IMR-90 (cell line): Measurements from ENCODE around the gene ARAP3. TPM values are rescaled to one million over a fixed set of nuclear protein-coding genes. Genes with fewer than 3 reads are reported as not detected.

Experiments used
- ATAC-seq: fragments of 200-7000 bp; cut with Tn5 transposase; 2 replicates; pipeline ENCODE4 v1.9.1; 2020; ENCODE audit warnings: low read depth, mild to moderate bottlenecking, moderate library complexity
- BruUV-seq: library from RNA; stranded (reverse); fragments of 400-500 nt; replicated peaks from 2 replicates; lab custom pipeline; 2021; lab: Mats Ljungman, UMichigan
- CTCF ChIA-PET: fragments of 300-600 bp; formaldehyde crosslinking; extraction: SDS; loops from one replicate; lab custom pipeline; 2021; ENCODE audit warnings: antibody characterized with exemption; lab: Yijun Ruan, JAX
- POLR2A ChIA-PET: fragments of 300-600 bp; sonication (Branson Sonifier 250); formaldehyde crosslinking; loops from one replicate; lab custom pipeline; 2022; ENCODE audit warnings: antibody characterized with exemption; ENCODE audit not compliant: unreplicated experiment; lab: Charles Lee
- DNase-seq: peaks from one replicate; pipeline ENCODE4 v3.0.0; 2013
- H2AFZ ChIP-seq: replicated peaks from 2 replicates; pipeline ENCODE3; 2013; ENCODE audit warnings: low read length, mild to moderate bottlenecking; ENCODE audit not compliant: poor library complexity
- H2AK5ac ChIP-seq: 2 replicates; pipeline ENCODE4 v1.6.1; 2013; ENCODE audit warnings: low read depth, low read length, inconsistent platforms
- H2AK9ac ChIP-seq: replicated peaks from 2 replicates; pipeline ENCODE3; 2013; ENCODE audit warnings: mild to moderate bottlenecking, low read depth, low read length, moderate library complexity; ENCODE audit not compliant: poor library complexity
- H2BK120ac ChIP-seq: 2 replicates; pipeline ENCODE4 v1.6.1; 2013; ENCODE audit warnings: low read depth, low read length, inconsistent platforms
- H2BK15ac ChIP-seq: 3 replicates; pipeline ENCODE4 v1.6.1; 2013; ENCODE audit warnings: low read depth, low read length, inconsistent platforms
- H2BK20ac ChIP-seq: 2 replicates; pipeline ENCODE4 v1.6.1; 2013; ENCODE audit warnings: low read depth, mild to moderate bottlenecking, inconsistent platforms, low read length, moderate library complexity
- H2BK5ac ChIP-seq: 2 replicates; pipeline ENCODE4 v1.6.1; 2013; ENCODE audit warnings: mild to moderate bottlenecking, low read depth, low read length, inconsistent platforms; ENCODE audit not compliant: poor library complexity, severe bottlenecking
- H3K14ac ChIP-seq: replicated peaks from 2 replicates; pipeline ENCODE4 v1.6.1; 2013; ENCODE audit warnings: low read depth, low read length, inconsistent platforms
- H3K18ac ChIP-seq: 2 replicates; pipeline ENCODE4 v1.6.1; 2013; ENCODE audit warnings: low read depth, low read length, control low read depth
- H3K23ac ChIP-seq: 2 replicates; pipeline ENCODE4 v1.6.1; 2013; ENCODE audit warnings: low read depth, low read length, inconsistent platforms
- H3K27ac ChIP-seq: 2 replicates; pipeline ENCODE4 v1.5.1; 2013; ENCODE audit warnings: mild to moderate bottlenecking, control low read depth, low read length; ENCODE audit not compliant: insufficient read depth
- H3K27me3 ChIP-seq: 2 replicates; pipeline ENCODE4 v1.6.1; 2013; ENCODE audit warnings: low read length; ENCODE audit not compliant: control insufficient read depth, insufficient read depth
- H3K36me3 ChIP-seq: 2 replicates; pipeline ENCODE4 v1.6.1; 2013; ENCODE audit warnings: low read length, mixed read lengths; ENCODE audit not compliant: control insufficient read depth, insufficient read depth
- H3K4ac ChIP-seq: 2 replicates; pipeline ENCODE4 v1.6.1; 2013; ENCODE audit warnings: low read depth, low read length, inconsistent platforms
- H3K4me1 ChIP-seq: 2 replicates; pipeline ENCODE4 v1.6.1; 2013; ENCODE audit warnings: low read length, mixed read lengths; ENCODE audit not compliant: control insufficient read depth, insufficient read depth
- H3K4me2 ChIP-seq: 2 replicates; pipeline ENCODE4 v1.6.1; 2013; ENCODE audit warnings: low read depth, mild to moderate bottlenecking, control low read depth, low read length, moderate library complexity
- H3K4me3 ChIP-seq: 2 replicates; pipeline ENCODE4 v1.5.1; 2013; ENCODE audit warnings: low read depth, mild to moderate bottlenecking, control low read depth, low read length, moderate library complexity; ENCODE audit not compliant: insufficient read depth
- H3K56ac ChIP-seq: 2 replicates; pipeline ENCODE4 v1.6.1; 2013; ENCODE audit warnings: low read length, inconsistent platforms; ENCODE audit not compliant: insufficient read depth; ENCODE audit errors: extremely low read depth
- H3K79me1 ChIP-seq, 2 experiments: 2 replicates each; pipeline ENCODE4 v1.6.1; 2013; ENCODE audit warnings: low read length in 2 of 2, inconsistent platforms in 1 of 2, low read depth in 1 of 2
- H3K9ac ChIP-seq: 2 replicates; pipeline ENCODE4 v1.6.1; 2013; ENCODE audit warnings: low read depth, low read length, control low read depth
- H3K9me1 ChIP-seq: 2 replicates; pipeline ENCODE4 v1.6.1; 2013; ENCODE audit warnings: low read length, inconsistent platforms; ENCODE audit not compliant: insufficient read depth
- H3K9me3 ChIP-seq: 2 replicates; pipeline ENCODE4 v1.6.1; 2013; ENCODE audit warnings: low read length; ENCODE audit not compliant: control insufficient read depth, insufficient read depth
- H4K20me1 ChIP-seq: 2 replicates; pipeline ENCODE4 v1.6.1; 2013; ENCODE audit warnings: low read length, inconsistent platforms; ENCODE audit not compliant: insufficient read depth
- H4K5ac ChIP-seq: 2 replicates; pipeline ENCODE4 v1.6.1; 2013; ENCODE audit warnings: mild to moderate bottlenecking, low read depth, low read length, control low read depth
- H4K8ac ChIP-seq, 2 experiments: 2 replicates each; pipeline ENCODE4 v1.6.1; 2013; ENCODE audit warnings: low read depth in 2 of 2, low read length in 2 of 2, control low read depth in 1 of 2, inconsistent platforms in 1 of 2
- H4K91ac ChIP-seq: 2 replicates; pipeline ENCODE4 v1.6.1; 2013; ENCODE audit warnings: low read depth, low read length, inconsistent platforms; ENCODE audit not compliant: insufficient read depth
- CHD1 ChIP-seq: IDR thresholded peaks from 2 replicates; pipeline ENCODE4 v1.6.1; 2012; ENCODE audit warnings: low read depth, low read length, improper control_type of control experiment
- MAZ ChIP-seq: IDR thresholded peaks from 2 replicates; pipeline ENCODE4 v1.6.1; 2012; ENCODE audit warnings: low read depth, mild to moderate bottlenecking, low read length, improper control_type of control experiment, moderate library complexity, borderline replicate concordance
- MXI1 ChIP-seq: IDR thresholded peaks from 2 replicates; pipeline ENCODE4 v1.6.1; 2012; ENCODE audit warnings: low read depth, mild to moderate bottlenecking, low read length, moderate library complexity, borderline replicate concordance
- NFE2L2 ChIP-seq: fragments of 150-350 bp; IDR thresholded peaks from 2 replicates; pipeline ENCODE4 v1.6.1; 2016; ENCODE audit warnings: low read depth, mild to moderate bottlenecking, low read length
- POLR2A ChIP-seq: IDR thresholded peaks from 2 replicates; pipeline ENCODE4 v1.6.1; 2012; ENCODE audit warnings: mild to moderate bottlenecking, low read depth, low read length
- RCOR1 ChIP-seq: IDR thresholded peaks from 2 replicates; pipeline ENCODE4 v1.6.1; 2012; ENCODE audit warnings: mild to moderate bottlenecking, low read length, improper control_type of control experiment; ENCODE audit not compliant: insufficient replicate concordance
- WGBS, 2 experiments: methylation state at CpG; one replicate each; pipeline versions ENCODE4 v1.1.5 to v1.1.7; 2013; ENCODE audit warnings: missing lambda C conversion rate in 2 of 2; ENCODE audit not compliant: insufficient read length in 1 of 2; ENCODE audit errors: extremely low coverage in 2 of 2; 5-methylcytosine and 5-hydroxymethylcytosine counted together
- dilution Hi-C: fragments of 300-500 bp; cut with HindIII; formaldehyde crosslinking; loops from one replicate; pipeline ENCODE4 v1.14.3; 2018; ENCODE audit warnings: low sequenced_read_pairs; ENCODE audit not compliant: unreplicated experiment
- in situ Hi-C: fragments of 300-500 bp; cut with MboI; formaldehyde crosslinking; loops from 3 replicates; pipeline ENCODE4 v1.14.3; 2019; ENCODE audit warnings: low sequenced_read_pairs, inconsistent platforms, mixed read lengths
- intact Hi-C: fragments of 100-400 bp; cut with micrococcal nuclease; formaldehyde crosslinking; loops from 2 replicates; pipeline ENCODE4 v1.10.0; 2022
- polyA plus RNA-seq, 3 experiments: library from polyadenylated mRNA; depleted of rRNA; stranded (reverse); fragments of >200 nt; gene quantifications; 2 replicates each; pipeline ENCODE4 v1.2.3, GENCODE V29; 2012; ENCODE audit warnings: low replicate concordance in 1 of 3
- total RNA-seq: library from RNA; depleted of rRNA; stranded (reverse); fragments of >200 nt; gene quantifications from 2 replicates; pipeline ENCODE4 v1.2.3, GENCODE V29; 2012
- TF ChIP-seq, protein P1 (sequence below): fragments of 150-350 bp; IDR thresholded peaks from 2 replicates; pipeline ENCODE4 v1.6.1; 2017; ENCODE audit warnings: mild to moderate bottlenecking, antibody characterized with exemption, low read length, low read depth
- TF ChIP-seq, protein P2 (sequence below): fragments of 150-350 bp; IDR thresholded peaks from 2 replicates; pipeline ENCODE4 v1.6.1; 2016; ENCODE audit warnings: low read depth, mild to moderate bottlenecking, low read length, moderate library complexity, borderline replicate concordance

ARAP3 gene
- total and polyA plus RNA-seq, 2 of the 4 experiments (the other 2 are of a cell fraction) = 2.2 to 6.9 TPM

DNA sequence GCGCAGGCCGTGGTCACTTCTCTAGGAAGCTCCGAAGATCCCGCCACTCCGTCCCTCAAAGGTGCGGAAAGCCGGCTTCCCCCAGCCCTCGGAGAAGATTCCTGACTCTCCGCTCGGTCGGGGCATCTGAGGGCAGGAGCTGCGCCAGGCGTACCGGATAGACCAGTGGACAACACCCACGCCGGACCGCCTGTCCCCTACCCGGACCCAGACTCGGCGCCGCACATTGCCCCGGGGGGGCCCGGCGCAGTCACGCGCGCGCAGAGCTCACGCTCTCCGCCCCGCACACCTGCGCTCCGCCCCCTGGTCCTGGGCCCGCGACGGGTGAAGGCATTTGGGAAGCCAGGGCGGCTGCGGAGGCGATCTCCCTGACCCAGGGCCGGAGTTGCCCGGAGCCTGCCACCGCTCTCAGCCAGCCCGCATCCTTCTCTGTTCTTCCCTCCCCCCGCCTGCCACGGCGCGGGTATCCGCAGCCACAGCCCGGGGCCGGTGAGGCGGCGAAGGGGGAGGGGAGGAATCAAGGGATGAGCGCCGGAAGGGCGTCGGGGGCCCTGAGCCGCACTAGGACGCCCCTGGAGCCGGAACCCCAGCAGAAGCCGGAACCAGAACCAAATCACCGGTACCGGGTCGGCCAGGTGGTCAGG lies 44.8 kb downstream of the ARAP3 start (continued):
- no peak for TF ChIP-seq CHD1

DNA sequence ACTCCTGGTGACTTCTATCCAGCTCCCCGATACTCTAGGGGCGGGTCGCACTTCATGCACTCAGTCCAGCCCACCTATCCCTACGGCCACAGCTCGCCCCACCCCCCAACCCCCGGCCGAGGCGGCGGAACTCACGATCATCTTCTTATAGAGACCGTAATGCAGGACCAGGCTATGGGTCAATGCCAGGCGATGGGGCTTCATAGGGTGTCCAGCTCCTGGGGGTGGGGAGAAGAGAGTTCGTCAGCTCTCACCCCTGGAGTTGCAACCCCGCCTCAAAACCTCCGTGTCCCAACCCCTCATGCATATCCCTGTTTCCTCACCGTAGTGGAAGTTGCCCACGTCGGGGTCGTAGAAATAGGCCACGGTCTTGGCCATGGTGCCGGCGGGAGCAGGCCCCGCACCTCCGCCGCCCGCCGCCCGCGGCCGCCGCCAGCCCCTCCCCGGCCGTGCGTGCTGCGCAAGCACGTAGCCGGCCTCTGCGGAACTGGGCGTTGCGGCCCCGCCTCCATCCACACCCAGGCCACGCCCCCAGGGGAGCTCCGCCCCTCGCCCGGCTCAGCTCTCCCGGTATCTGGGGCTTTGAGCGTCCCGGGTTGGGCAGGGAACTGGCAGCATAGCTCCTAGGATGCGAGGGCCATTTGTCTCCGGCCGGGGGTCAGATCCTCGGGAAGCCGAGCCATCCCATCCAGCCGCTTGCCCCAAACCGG lies 45.5 kb downstream of the ARAP3 start, which contains the start of the genes HDAC3 and RELL2:
HDAC3 (minus strand) TSS at position 437 of the 710 bp plus-strand sequence; CDS start at position 378, 59 bp downstream.
RELL2 (plus strand) TSS at position 585 of the 710 bp plus-strand sequence. CDS start 1,229 bp downstream, outside the sequence.
- dilution Hi-C loops (no loop called here), intact Hi-C loops (loop anchor here (2.0 kb wide), 1 partner anchor 44 kb away; no protein-coding TSS in a partner anchor), in situ Hi-C loops (no loop called here)
- WGBS, 2 experiments = 1% methylated on average over 13 of the region's 55 CpGs; no CpG with 5 or more reads in 1 of the 2 experiments
- peak within 1 kb of the TSS; percentile 97 for H3K9ac ChIP-seq
- peaks cover 31% of the 10 kb centered on the region for H3K9me1 ChIP-seq
- H4K91ac ChIP-seq = peak within 1 kb of the TSS; percentile 77; the same call in 1 of the 2 replicates
- no peaks in the 10 kb centered on the region for H3K27me3 ChIP-seq
- peak within 1 kb of the TSS; percentile 84 for H3K18ac ChIP-seq
- H3K4me3 ChIP-seq = peak within 1 kb of the TSS; percentile 97
- no peaks in the 10 kb centered on the region for H3K9me3 ChIP-seq
- H4K8ac ChIP-seq = peak within 1 kb of the TSS; percentile 82 to 94; a peak in 2 of 4 replicates
- H3K23ac ChIP-seq = peak within 1 kb of the TSS; percentile 95
- peak within 1 kb of the TSS; percentile 75 for H3K4ac ChIP-seq
- H4K20me1 ChIP-seq = peaks cover 27% of the 10 kb centered on the region
- peak; percentile 96 for ATAC-seq
- no peak within 1 kb of the TSS for H2BK20ac ChIP-seq
- H3K79me1 ChIP-seq = peaks cover 27 to 51% of the 10 kb centered on the region in 2 experiments
- H2BK5ac ChIP-seq = peak within 1 kb of the TSS; percentile 77
- H3K4me1 ChIP-seq = peaks cover 12% of the 10 kb centered on the region
- peak within 1 kb of the TSS; percentile 88 for H4K5ac ChIP-seq
- ChIA-PET CTCF (interaction anchor here (0.8 to 2.8 kb wide), 4 partner anchors 17 to 332 kb away, joined by 3 to 17 read pairs (median 9); partner anchors contain the start of genes DIAPH1 and RNF14), POLR2A (no interaction called here)
- H3K36me3 ChIP-seq = peaks cover 12% of the 10 kb centered on the region
- H2BK15ac ChIP-seq = no peak within 1 kb of the TSS
- BruUV-seq = no TSS peak
- peak within 1 kb of the TSS; percentile 97 for H2AFZ ChIP-seq
- TF ChIP-seq, protein P1, sequence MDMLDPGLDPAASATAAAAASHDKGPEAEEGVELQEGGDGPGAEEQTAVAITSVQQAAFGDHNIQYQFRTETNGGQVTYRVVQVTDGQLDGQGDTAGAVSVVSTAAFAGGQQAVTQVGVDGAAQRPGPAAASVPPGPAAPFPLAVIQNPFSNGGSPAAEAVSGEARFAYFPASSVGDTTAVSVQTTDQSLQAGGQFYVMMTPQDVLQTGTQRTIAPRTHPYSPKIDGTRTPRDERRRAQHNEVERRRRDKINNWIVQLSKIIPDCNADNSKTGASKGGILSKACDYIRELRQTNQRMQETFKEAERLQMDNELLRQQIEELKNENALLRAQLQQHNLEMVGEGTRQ = peak; percentile 12; the same call in 1 of the 2 replicates
- TF ChIP-seq NFE2L2 = no peak
- peak; percentile 73; the same call in 1 of the 2 replicates for TF ChIP-seq MAZ
- TF ChIP-seq, protein P2, sequence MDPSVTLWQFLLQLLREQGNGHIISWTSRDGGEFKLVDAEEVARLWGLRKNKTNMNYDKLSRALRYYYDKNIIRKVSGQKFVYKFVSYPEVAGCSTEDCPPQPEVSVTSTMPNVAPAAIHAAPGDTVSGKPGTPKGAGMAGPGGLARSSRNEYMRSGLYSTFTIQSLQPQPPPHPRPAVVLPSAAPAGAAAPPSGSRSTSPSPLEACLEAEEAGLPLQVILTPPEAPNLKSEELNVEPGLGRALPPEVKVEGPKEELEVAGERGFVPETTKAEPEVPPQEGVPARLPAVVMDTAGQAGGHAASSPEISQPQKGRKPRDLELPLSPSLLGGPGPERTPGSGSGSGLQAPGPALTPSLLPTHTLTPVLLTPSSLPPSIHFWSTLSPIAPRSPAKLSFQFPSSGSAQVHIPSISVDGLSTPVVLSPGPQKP = no peak
- TF ChIP-seq POLR2A = peak; percentile 80
- TF ChIP-seq MXI1 = 0 out of 2 replicates have a peak, but pooled peaks have one; percentile 21
- TF ChIP-seq RCOR1 = no peak
- H3K56ac ChIP-seq = peak within 1 kb of the TSS; percentile 75
- peak within 1 kb of the TSS; percentile 89 for H3K27ac ChIP-seq
- peak within 1 kb of the TSS; percentile 89 for H3K14ac ChIP-seq
- peak within 1 kb of the TSS; percentile 100 for H3K4me2 ChIP-seq
- peak within 1 kb of the TSS; percentile 83 for H2AK5ac ChIP-seq
- no peak within 1 kb of the TSS for H2BK120ac ChIP-seq
- peak within 1 kb of the TSS; percentile 89 for H2AK9ac ChIP-seq
- DNase-seq = peak; percentile 83
